AG10803 (cell line): Measurements from ENCODE around the gene SELENOP.
A peak's percentile ranks its signal among the peaks of the same experiment; 100 is the strongest.

Experiments used
- DNase-seq: peaks from one replicate; pipeline ENCODE4 v3.0.0; 2010; ENCODE audit warnings: low read depth
- H3K4me3 ChIP-seq: 2 replicates; pipeline ENCODE4 v1.5.1; 2011; ENCODE audit warnings: mild to moderate bottlenecking, low read length, control low read depth
- TF ChIP-seq, protein P1 (sequence below): conservative IDR thresholded peaks from 2 replicates; pipeline ENCODE4 v1.5.1; 2011; ENCODE audit warnings: mild to moderate bottlenecking, low read length, control low read depth, inconsistent platforms

Gene SELENOP

DNA sequence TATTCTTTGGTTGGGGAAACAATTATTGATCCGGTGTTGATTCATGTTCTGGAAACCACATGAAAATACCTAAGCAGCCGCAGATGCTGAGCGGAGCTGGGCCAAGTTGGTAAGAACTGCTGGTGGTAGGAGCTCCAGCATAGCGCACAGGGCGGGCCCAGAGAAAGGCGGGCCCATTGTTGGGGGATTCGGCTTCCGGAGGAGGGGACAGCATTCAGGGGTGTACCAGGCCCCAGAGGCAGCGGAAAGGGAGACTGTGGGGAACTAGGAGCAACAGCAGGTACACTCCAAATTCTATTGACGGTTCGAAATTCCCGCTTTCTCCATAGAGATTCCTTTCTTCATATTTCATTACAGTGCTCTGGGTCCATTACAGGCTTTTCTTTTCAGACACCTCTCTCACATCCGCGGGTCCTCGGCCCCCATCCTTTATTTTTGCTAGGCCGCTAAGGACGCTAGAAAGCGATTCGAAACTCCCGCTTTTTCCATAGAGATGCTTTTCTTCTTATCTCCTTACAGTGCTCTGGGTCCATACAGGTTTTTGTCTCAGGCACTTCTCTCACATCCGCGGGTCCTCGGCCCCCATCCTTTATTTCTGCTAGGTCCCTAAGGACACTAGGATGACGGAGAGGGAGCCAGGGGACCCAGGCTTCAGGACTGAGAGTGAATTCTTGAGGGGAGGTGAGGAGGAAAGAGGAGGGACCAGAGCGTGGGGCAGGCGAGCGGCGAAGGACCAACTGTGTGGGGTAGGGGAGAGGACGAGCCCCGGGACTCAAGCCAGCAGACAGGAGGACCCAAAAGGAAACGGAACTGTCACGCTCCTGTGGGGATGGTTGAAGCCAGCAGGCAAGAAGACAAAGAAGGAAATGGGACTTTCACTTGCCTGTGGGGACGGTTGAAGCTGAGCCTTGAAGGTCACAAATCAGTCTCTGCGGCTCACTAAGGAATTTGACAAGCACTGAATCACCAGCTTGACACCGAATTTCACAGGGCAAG lies 54.8 kb downstream of the SELENOP start, which contains the start of gene CCDC152:
Gene CCDC152 (plus strand): TSS at position 213 of the 996 bp plus-strand sequence. CDS start 2,304 bp downstream, outside the sequence.
- peak within 1 kb of the TSS; percentile 58 for H3K4me3 ChIP-seq
- peak; percentile 43 for DNase-seq
- TF ChIP-seq, protein P1, sequence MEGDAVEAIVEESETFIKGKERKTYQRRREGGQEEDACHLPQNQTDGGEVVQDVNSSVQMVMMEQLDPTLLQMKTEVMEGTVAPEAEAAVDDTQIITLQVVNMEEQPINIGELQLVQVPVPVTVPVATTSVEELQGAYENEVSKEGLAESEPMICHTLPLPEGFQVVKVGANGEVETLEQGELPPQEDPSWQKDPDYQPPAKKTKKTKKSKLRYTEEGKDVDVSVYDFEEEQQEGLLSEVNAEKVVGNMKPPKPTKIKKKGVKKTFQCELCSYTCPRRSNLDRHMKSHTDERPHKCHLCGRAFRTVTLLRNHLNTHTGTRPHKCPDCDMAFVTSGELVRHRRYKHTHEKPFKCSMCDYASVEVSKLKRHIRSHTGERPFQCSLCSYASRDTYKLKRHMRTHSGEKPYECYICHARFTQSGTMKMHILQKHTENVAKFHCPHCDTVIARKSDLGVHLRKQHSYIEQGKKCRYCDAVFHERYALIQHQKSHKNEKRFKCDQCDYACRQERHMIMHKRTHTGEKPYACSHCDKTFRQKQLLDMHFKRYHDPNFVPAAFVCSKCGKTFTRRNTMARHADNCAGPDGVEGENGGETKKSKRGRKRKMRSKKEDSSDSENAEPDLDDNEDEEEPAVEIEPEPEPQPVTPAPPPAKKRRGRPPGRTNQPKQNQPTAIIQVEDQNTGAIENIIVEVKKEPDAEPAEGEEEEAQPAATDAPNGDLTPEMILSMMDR = no peak

DNA sequence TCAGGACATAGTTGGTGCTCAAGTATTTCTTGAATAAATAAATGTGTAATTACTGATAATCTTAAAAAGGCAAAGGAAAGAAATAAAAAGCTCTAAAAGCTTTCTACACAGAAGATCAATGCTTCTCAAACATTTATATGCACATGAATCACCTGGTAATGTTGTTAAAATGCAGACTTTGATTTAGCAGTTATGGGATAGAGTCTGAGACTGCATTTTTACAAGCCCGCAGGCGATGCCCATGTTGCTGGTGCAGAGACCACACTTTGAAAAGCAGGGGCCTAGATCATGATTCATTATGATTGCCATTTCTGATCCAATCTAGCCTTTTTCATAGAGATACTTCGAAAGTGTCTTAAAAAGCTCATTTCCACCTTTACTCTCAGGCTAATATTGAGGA lies 58.6 kb downstream of the SELENOP start:
- no peak overlapping the region for H3K4me3 ChIP-seq
- TF ChIP-seq, protein P1 = no peak
- no peak for DNase-seq

DNA sequence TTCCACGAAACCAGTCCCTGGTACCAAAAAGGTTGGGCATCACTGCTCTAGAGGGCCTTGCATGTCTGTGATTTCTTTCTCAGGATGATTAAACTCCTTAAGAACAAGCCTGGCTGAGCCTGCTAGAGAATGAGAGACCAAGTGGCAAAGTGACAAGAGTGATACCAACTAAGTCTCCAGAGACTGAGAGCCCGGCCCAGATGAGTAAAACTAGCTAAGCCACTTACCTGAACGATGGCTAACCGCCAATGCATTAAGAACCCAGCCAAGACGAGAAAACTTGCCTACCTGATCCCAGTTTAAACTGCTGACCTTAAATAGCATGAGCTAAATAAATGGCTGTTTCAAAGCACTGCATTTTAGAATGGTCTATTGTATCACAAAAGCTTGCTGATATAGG lies 60.6 kb downstream of the SELENOP start:
- DNase-seq = no peak
- no peak overlapping the region for H3K4me3 ChIP-seq
- TF ChIP-seq, protein P1 = no peak

DNA sequence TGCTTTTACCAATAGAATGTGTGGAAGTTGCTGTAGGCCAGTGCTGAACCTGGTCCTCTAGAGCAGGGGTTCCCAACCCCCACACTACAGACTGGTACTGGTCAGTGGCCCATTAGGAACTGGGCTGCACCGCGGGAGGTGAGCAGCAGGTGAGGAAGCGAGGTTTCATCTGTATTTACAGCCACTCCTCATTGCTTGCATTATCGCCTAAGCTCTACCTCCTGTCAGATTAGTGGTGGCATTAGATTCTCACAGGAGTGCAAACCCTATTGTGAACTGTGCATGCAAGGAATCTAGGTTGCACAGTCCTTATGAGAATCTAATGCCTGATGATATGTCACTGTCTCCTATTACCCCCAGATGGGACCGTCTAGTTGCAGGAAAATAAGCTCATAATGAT lies 61.2 kb downstream of the SELENOP start:
- TF ChIP-seq, protein P1 = no peak
- H3K4me3 ChIP-seq = no peak overlapping the region
- DNase-seq = no peak
